GM19467 (cell line): Measurements from ENCODE around the gene TRH.
"Not testable (repeated sequence)": the region's sequence is repeated elsewhere in the genome, so short reads cannot be mapped to it uniquely, and the experiment has no call there.

Experiments
- ATAC-seq: cut with Tn5 transposase; IDR thresholded peaks from one replicate; pipeline ENCODE4 v1.9.1; 2021; ENCODE audit warnings: mild to moderate bottlenecking, moderate library complexity; ENCODE audit not compliant: unreplicated experiment

TRH gene

GRCh38 chr3:130002666-130003598 is 28.4 kb downstream of the TRH start:
- not testable (repeated sequence) for ATAC-seq

GRCh38 chr3:130010556-130010955 is 36.0 kb downstream of the TRH start:
- ATAC-seq: no peak

DNA sequence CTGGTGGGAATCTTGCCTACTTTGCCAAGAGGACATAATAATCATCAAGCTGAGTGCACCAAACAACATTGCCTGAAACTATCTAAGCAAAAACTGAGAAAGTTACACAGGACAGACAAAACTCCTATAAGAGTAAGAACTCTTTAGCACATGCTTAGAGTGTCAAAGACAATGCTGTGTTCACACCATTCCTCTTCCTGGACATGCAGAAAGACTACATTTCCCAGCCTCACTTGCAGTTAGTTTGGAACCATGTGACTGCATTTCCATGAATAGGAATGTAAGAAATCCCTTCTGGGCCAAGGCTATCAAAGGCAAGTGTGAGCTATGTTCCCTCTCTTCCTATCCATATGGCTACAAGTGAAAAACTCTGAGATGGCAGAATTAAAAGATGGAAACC is 37.6 kb downstream of the TRH start:
- ATAC-seq: not testable (repeated sequence)

GRCh38 chr3:130013246-130013645 is 38.7 kb downstream of the TRH start:
- not testable (repeated sequence) for ATAC-seq

GRCh38 chr3:130014526-130014925 is 40.0 kb downstream of the TRH start:
- ATAC-seq: no peak

DNA sequence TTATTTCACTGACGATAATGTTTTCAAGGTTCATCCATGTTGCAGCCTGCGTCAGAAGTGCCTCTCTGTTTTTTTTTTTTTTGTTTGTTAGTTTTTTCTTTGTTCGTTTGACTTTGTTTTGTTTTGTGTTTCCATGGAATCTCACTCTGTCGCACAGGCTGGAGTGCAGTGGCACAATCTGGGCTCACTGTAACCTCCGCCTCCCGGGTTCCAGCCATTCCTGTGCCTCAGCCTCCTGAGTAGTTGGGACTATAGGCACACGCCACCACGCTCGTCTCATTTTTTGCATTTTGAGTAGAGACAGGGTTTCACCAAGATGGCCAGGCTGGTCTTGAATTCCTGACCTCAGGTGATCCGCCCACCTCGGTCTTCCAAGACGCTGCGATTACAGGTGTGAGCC is 43.1 kb downstream of the TRH start:
- not testable (repeated sequence) for ATAC-seq

DNA sequence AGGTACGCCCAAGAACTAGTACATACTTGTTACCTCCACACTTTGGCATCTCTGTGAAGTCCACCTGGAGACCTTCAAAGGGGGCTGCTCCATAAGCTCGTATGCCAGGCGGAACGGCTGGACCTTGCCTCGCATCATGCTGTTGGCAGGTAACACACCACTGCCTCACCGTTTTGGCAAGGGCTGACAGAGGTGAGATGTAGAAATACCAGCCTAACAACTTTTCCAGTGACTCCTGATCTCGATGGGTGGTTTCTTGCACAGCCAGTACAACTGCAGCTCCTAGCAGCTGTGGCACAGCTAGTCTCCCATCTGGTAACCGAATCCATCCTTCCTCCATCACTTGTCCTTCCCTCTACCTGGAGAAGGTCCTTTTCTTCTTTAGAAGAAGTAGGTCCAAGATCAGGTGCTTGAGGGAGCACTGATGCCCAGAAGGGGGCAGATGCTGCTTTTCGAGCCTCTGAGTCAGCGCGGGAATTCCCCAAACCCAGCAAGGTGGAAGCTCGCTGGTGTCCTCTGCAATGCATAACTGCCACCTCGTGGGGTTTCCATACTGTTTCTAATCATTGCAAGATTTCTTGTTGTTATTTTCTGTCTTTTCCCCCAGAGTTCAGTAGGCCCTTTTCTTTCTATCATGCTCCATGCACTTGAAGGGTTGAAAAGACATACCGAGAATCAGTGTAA is 51.8 kb downstream of the TRH start:
- ATAC-seq: not testable (repeated sequence)

- not testable (repeated sequence) for ATAC-seq
These were observed 52.9 kb downstream of the TRH start for GRCh38 chr3:130027437-130027836.
